ENCODE measurements around the gene OR56A5. TPM values are rescaled to one million over a fixed set of nuclear protein-coding genes. Genes with fewer than 3 reads are reported as not detected.

OR56A5 gene
- total and polyA plus RNA-seq, 12 donors: not detected

GRCh38 chr11:5992150-5992549 is 23.9 kb upstream of the OR56A5 start:
- no peaks in the 10 kb centered on the region for H3K4me1 ChIP-seq
- intact Hi-C loops (cut with DNase I): no loop called here
- H3K36me3 ChIP-seq: no peaks in the 10 kb centered on the region
- ATAC-seq: peak in 1 of 8 donors; percentile 59
- no peak overlapping the region for H3K4me3 ChIP-seq
- TF ChIP-seq CTCF (IDR thresholded peaks at IDR 0.05): no peak
- no peak for DNase-seq
- WGBS, 2 donors: 72 to 73% methylated on average over 3 of the region's 3 CpGs
- peaks cover 0 to 22% (median 0%) of the 10 kb centered on the region in 7 donors for H3K27me3 ChIP-seq
- no peaks in the 10 kb centered on the region for H3K9me3 ChIP-seq
- no peak overlapping the region for H3K27ac ChIP-seq

- DNase-seq (no peak), ATAC-seq (no peak)
- H3K4me3 ChIP-seq: no peak overlapping the region
- no peaks in the 10 kb centered on the region for H3K36me3 ChIP-seq
- WGBS, 2 donors: 86 to 91% methylated on average over 4 of the region's 4 CpGs
- peaks cover 0 to 22% (median 0%) of the 10 kb centered on the region in 7 donors for H3K27me3 ChIP-seq
- intact Hi-C loops (cut with DNase I): no loop called here
- H3K9me3 ChIP-seq: no peaks in the 10 kb centered on the region
- no peak for TF ChIP-seq CTCF (IDR thresholded peaks at IDR 0.05)
- no peak overlapping the region for H3K27ac ChIP-seq
- H3K4me1 ChIP-seq: no peaks in the 10 kb centered on the region
Measured at GRCh38 chr11:5989203-5989602, 20.9 kb upstream of the OR56A5 start.

- Histone ChIP-seq H3K27me3 (peaks cover 0 to 22% (median 2%) of the 10 kb centered on the region in 7 donors), H3K36me3 (no peaks in the 10 kb centered on the region), H3K4me1 (no peaks in the 10 kb centered on the region), H3K27ac (no peak within 1 kb of the TSS), H3K9me3 (no peaks in the 10 kb centered on the region), H3K4me3 (no peak within 1 kb of the TSS)
- intact Hi-C loops (cut with DNase I): no loop called here
- no peak for DNase-seq
- no peak for ATAC-seq
- 50 to 57% methylated on average over 1 of the region's 1 CpG for WGBS, 2 donors
- no peak for TF ChIP-seq CTCF (IDR thresholded peaks at IDR 0.05)
Measured at GRCh38 chr11:5986885-5987284, 18.6 kb upstream of the OR56A5 start, which contains the start of gene OR52L1. TSS of gene OR52L1 (minus strand) at chr11:5986985. CDS start at chr11:5986930, 55 bp downstream.

- whole genome bisulfite sequencing, 2 donors: 48 to 52% methylated on average over 1 of the region's 1 CpG
- Histone ChIP-seq H3K9me3 (peaks cover 0 to 29% (median 9%) of the 10 kb centered on the region in 11 donors), H3K4me3 (no peak overlapping the region), H3K36me3 (no peaks in the 10 kb centered on the region), H3K27me3 (peaks cover 0 to 3% (median 0%) of the 10 kb centered on the region in 7 donors), H3K27ac (no peak overlapping the region), H3K4me1 (no peaks in the 10 kb centered on the region)
- ATAC-seq (no peak), DNase-seq (no peak)
- no peak for TF ChIP-seq CTCF (IDR thresholded peaks at IDR 0.05)
- intact Hi-C loops (cut with DNase I): no loop called here
Measured at GRCh38 chr11:5983443-5983842, 15.1 kb upstream of the OR56A5 start.
